ENCODE measurements around the gene TNFRSF8. TPM values are rescaled to one million over a fixed set of nuclear protein-coding genes. Genes with fewer than 3 reads are reported as not detected.

TNFRSF8 gene
- total and polyA plus RNA-seq, 2 donors: 0.26 to 1.5 TPM

- Histone ChIP-seq H3K36me3 (ENCODE audit: insufficient read depth) (no peaks in the 10 kb centered on the region), H3K27ac (ENCODE audit: low read depth) (no peak overlapping the region), H3K4me1 (ENCODE audit: insufficient read depth) (no peaks in the 10 kb centered on the region), H3K4me3 (ENCODE audit: low read depth, low read length) (no peak overlapping the region)
- no peak for DNase-seq (ENCODE audit: extremely low spot score)
- 40% methylated on average over 23 of the region's 23 CpGs for WGBS
Observed at GRCh38 chr1:12078938-12079861, 16.1 kb downstream of the TNFRSF8 start.

GRCh38 chr1:12080156-12080555 lies 17.1 kb downstream of the TNFRSF8 start:
- no peak overlapping the region for H3K27ac ChIP-seq (ENCODE audit: low read depth)
- H3K4me3 ChIP-seq (ENCODE audit: low read depth, low read length): no peak overlapping the region
- 85% methylated on average over 6 of the region's 6 CpGs for WGBS
- H3K36me3 ChIP-seq (ENCODE audit: insufficient read depth): no peaks in the 10 kb centered on the region
- DNase-seq (ENCODE audit: extremely low spot score): no peak
- H3K4me1 ChIP-seq (ENCODE audit: insufficient read depth): no peaks in the 10 kb centered on the region

GRCh38 chr1:12080773-12081556 lies 17.9 kb downstream of the TNFRSF8 start:
- DNase-seq (ENCODE audit: extremely low spot score): no peak
- Histone ChIP-seq H3K36me3 (ENCODE audit: insufficient read depth) (no peaks in the 10 kb centered on the region), H3K4me3 (ENCODE audit: low read depth, low read length) (no peak overlapping the region), H3K4me1 (ENCODE audit: insufficient read depth) (no peaks in the 10 kb centered on the region), H3K27ac (ENCODE audit: low read depth) (no peak overlapping the region)
- WGBS: 92% methylated on average over 9 of the region's 9 CpGs

GRCh38 chr1:12081648-12082396 lies 18.7 kb downstream of the TNFRSF8 start:
- Histone ChIP-seq H3K4me3 (ENCODE audit: low read depth, low read length) (no peak overlapping the region), H3K27ac (ENCODE audit: low read depth) (no peak overlapping the region), H3K4me1 (ENCODE audit: insufficient read depth) (no peaks in the 10 kb centered on the region), H3K36me3 (ENCODE audit: insufficient read depth) (no peaks in the 10 kb centered on the region)
- 90% methylated on average over 7 of the region's 7 CpGs for WGBS
- no peak for DNase-seq (ENCODE audit: extremely low spot score)

- Histone ChIP-seq H3K4me1 (ENCODE audit: insufficient read depth) (no peaks in the 10 kb centered on the region), H3K4me3 (ENCODE audit: low read depth, low read length) (no peak overlapping the region), H3K36me3 (ENCODE audit: insufficient read depth) (no peaks in the 10 kb centered on the region), H3K27ac (ENCODE audit: low read depth) (no peak overlapping the region)
- DNase-seq (ENCODE audit: extremely low spot score): no peak
- WGBS: 90% methylated on average over 4 of the region's 4 CpGs
Observed at GRCh38 chr1:12082988-12083387, 19.9 kb downstream of the TNFRSF8 start.

- H3K36me3 ChIP-seq (ENCODE audit: insufficient read depth): no peaks in the 10 kb centered on the region
- H3K27ac ChIP-seq (ENCODE audit: low read depth): no peak overlapping the region
- H3K4me3 ChIP-seq (ENCODE audit: low read depth, low read length): no peak overlapping the region
- WGBS: 72% methylated on average over 8 of the region's 8 CpGs
- no peak for DNase-seq (ENCODE audit: extremely low spot score)
- no peaks in the 10 kb centered on the region for H3K4me1 ChIP-seq (ENCODE audit: insufficient read depth)
Observed at GRCh38 chr1:12083766-12084165, 20.7 kb downstream of the TNFRSF8 start.

GRCh38 chr1:12085643-12086260 lies 22.6 kb downstream of the TNFRSF8 start:
- Histone ChIP-seq H3K4me1 (ENCODE audit: insufficient read depth) (no peaks in the 10 kb centered on the region), H3K4me3 (ENCODE audit: low read depth, low read length) (no peak overlapping the region), H3K36me3 (ENCODE audit: insufficient read depth) (no peaks in the 10 kb centered on the region), H3K27ac (ENCODE audit: low read depth) (no peak overlapping the region)
- no peak for DNase-seq (ENCODE audit: extremely low spot score)
- WGBS: 78% methylated on average over 14 of the region's 14 CpGs

GRCh38 chr1:12087797-12088314 lies 24.8 kb downstream of the TNFRSF8 start:
- no peak for DNase-seq (ENCODE audit: extremely low spot score)
- 65% methylated on average over 9 of the region's 9 CpGs for WGBS
- H3K27ac ChIP-seq (ENCODE audit: low read depth): no peak overlapping the region
- H3K4me1 ChIP-seq (ENCODE audit: insufficient read depth): no peaks in the 10 kb centered on the region
- no peak overlapping the region for H3K4me3 ChIP-seq (ENCODE audit: low read depth, low read length)
- no peaks in the 10 kb centered on the region for H3K36me3 ChIP-seq (ENCODE audit: insufficient read depth)

- Histone ChIP-seq H3K27ac (ENCODE audit: low read depth) (no peak overlapping the region), H3K36me3 (ENCODE audit: insufficient read depth) (no peaks in the 10 kb centered on the region), H3K4me3 (ENCODE audit: low read depth, low read length) (no peak overlapping the region), H3K4me1 (ENCODE audit: insufficient read depth) (no peaks in the 10 kb centered on the region)
- no peak for DNase-seq (ENCODE audit: extremely low spot score)
- WGBS: 65% methylated on average over 6 of the region's 6 CpGs
Observed at GRCh38 chr1:12088607-12089006, 25.5 kb downstream of the TNFRSF8 start.

GRCh38 chr1:12090326-12090725 lies 27.2 kb downstream of the TNFRSF8 start:
- no peak for DNase-seq (ENCODE audit: extremely low spot score)
- WGBS: 88% methylated on average over 3 of the region's 3 CpGs
- H3K4me1 ChIP-seq (ENCODE audit: insufficient read depth): no peaks in the 10 kb centered on the region

GRCh38 chr1:12091191-12091590 lies 28.1 kb downstream of the TNFRSF8 start:
- Histone ChIP-seq H3K36me3 (ENCODE audit: insufficient read depth) (no peaks in the 10 kb centered on the region), H3K4me3 (ENCODE audit: low read depth, low read length) (no peak overlapping the region), H3K27ac (ENCODE audit: low read depth) (no peak overlapping the region), H3K4me1 (ENCODE audit: insufficient read depth) (no peaks in the 10 kb centered on the region)
- 71% methylated on average over 1 of the region's 1 CpG for WGBS
- DNase-seq (ENCODE audit: extremely low spot score): no peak

More at GRCh38 chr1:12090326-12090725, 27.2 kb downstream of the TNFRSF8 start:
- Histone ChIP-seq H3K36me3 (ENCODE audit: insufficient read depth) (no peaks in the 10 kb centered on the region), H3K27ac (ENCODE audit: low read depth) (no peak overlapping the region), H3K4me3 (ENCODE audit: low read depth, low read length) (no peak overlapping the region)

GRCh38 chr1:12094180-12094579 lies 31.1 kb downstream of the TNFRSF8 start:
- 81% methylated on average over 3 of the region's 3 CpGs for WGBS
- H3K4me1 ChIP-seq (ENCODE audit: insufficient read depth): no peaks in the 10 kb centered on the region
- no peak for DNase-seq (ENCODE audit: extremely low spot score)
- no peak overlapping the region for H3K4me3 ChIP-seq (ENCODE audit: low read depth, low read length)
- H3K36me3 ChIP-seq (ENCODE audit: insufficient read depth): no peaks in the 10 kb centered on the region
- no peak overlapping the region for H3K27ac ChIP-seq (ENCODE audit: low read depth)

All from urinary bladder (tissue), 4 donors.